Neural cell (in vitro differentiated cells): ENCODE results near the gene WDR83. TPM values are rescaled to one million over a fixed set of nuclear protein-coding genes. Genes with fewer than 3 reads are reported as not detected.
"Not testable (repeated sequence)": the region's sequence is repeated elsewhere in the genome, so short reads cannot be mapped to it uniquely, and the experiment has no call there.

Experiments used
- H2AFZ ChIP-seq: fragments of 200-600, 300-800 bp; sonication (generic), shearing (Covaris generic); 2 replicates; pipeline ENCODE4 v1.6.0; 2014; ENCODE audit warnings: low read depth, mild to moderate bottlenecking, antibody characterized with exemption, low read length, moderate library complexity
- H3F3A ChIP-seq: fragments of 200-600 bp; shearing (Covaris generic); 2 replicates; pipeline ENCODE4 v1.6.1; 2016; ENCODE audit warnings: mild to moderate bottlenecking, moderate library complexity, mixed read lengths, antibody characterized with exemption, low read length; ENCODE audit not compliant: insufficient read depth, poor library complexity, severe bottlenecking
- H3K27ac ChIP-seq: fragments of 200-600, 300-800 bp; sonication (generic), shearing (Covaris generic); 2 replicates; pipeline ENCODE4 v1.5.1; 2014; ENCODE audit warnings: mild to moderate bottlenecking, low read length, moderate library complexity
- H3K27me3 ChIP-seq: fragments of 300-800, 200-600 bp; sonication (generic), shearing (Covaris generic); 2 replicates; pipeline ENCODE4 v1.6.0; 2014; ENCODE audit warnings: mild to moderate bottlenecking, low read depth, low read length, moderate library complexity; ENCODE audit not compliant: insufficient read depth
- H3K36me3 ChIP-seq: fragments of 300-800, 200-600 bp; sonication (generic), shearing (Covaris generic); 2 replicates; pipeline ENCODE4 v1.5.1; 2014; ENCODE audit warnings: mild to moderate bottlenecking, antibody characterized with exemption, low read length, moderate library complexity; ENCODE audit not compliant: insufficient read depth
- H3K4me2 ChIP-seq: fragments of 300-800, 200-600 bp; sonication (generic), shearing (Covaris generic); 2 replicates; pipeline ENCODE4 v1.6.0; 2014; ENCODE audit warnings: mild to moderate bottlenecking, low read length
- H3K4me3 ChIP-seq: fragments of 300-800, 200-600 bp; sonication (generic), shearing (Covaris generic); 2 replicates; pipeline ENCODE4 v1.5.1; 2014; ENCODE audit warnings: mild to moderate bottlenecking, low read length, moderate library complexity
- H3K79me2 ChIP-seq: fragments of 200-600 bp; shearing (Covaris generic); replicated peaks from 2 replicates; pipeline ENCODE4 v1.6.0; 2014; ENCODE audit warnings: mild to moderate bottlenecking, low read length, moderate library complexity; ENCODE audit not compliant: insufficient read depth
- H3K9ac ChIP-seq: fragments of 300-800, 200-600 bp; sonication (generic), shearing (Covaris generic); 2 replicates; pipeline ENCODE4 v1.6.1; 2016; ENCODE audit warnings: mild to moderate bottlenecking, low read length, mixed read lengths
- H3K9me2 ChIP-seq: fragments of 200-600 bp; shearing (Covaris generic); 2 replicates; pipeline ENCODE4 v1.6.1; 2016; ENCODE audit warnings: mild to moderate bottlenecking, low read length, mixed read lengths; ENCODE audit not compliant: insufficient read depth
- H3K9me3 ChIP-seq: fragments of 200-600, 300-800 bp; sonication (generic), shearing (Covaris generic); 2 replicates; pipeline ENCODE4 v1.6.1; 2016; ENCODE audit warnings: mild to moderate bottlenecking, mixed run types, low read length, moderate library complexity, mixed read lengths
- H4K20me1 ChIP-seq: fragments of 200-600 bp; shearing (Covaris generic); 2 replicates; pipeline ENCODE4 v1.6.1; 2016; ENCODE audit warnings: mild to moderate bottlenecking, mixed run types; ENCODE audit not compliant: insufficient read depth
- EP300 ChIP-seq: fragments of 450-650 bp; conservative IDR thresholded peaks from 2 replicates; pipeline ENCODE4 v1.6.1; 2014; ENCODE audit warnings: antibody characterized with exemption, mild to moderate bottlenecking, moderate library complexity; ENCODE audit not compliant: poor library complexity, severe bottlenecking
- EZH2 ChIP-seq: fragments of 200-600, 300-800 bp; shearing (Covaris generic), sonication (generic); IDR thresholded peaks from 2 replicates; pipeline ENCODE4 v1.6.1; 2014; ENCODE audit warnings: antibody characterized with exemption, low read length, borderline replicate concordance, mild to moderate bottlenecking; ENCODE audit not compliant: insufficient read depth, poor library complexity, severe bottlenecking
- MXI1 ChIP-seq: fragments of 450-650 bp; conservative IDR thresholded peaks from 2 replicates; pipeline ENCODE4 v1.6.1; 2014; ENCODE audit warnings: antibody characterized with exemption, mild to moderate bottlenecking; ENCODE audit not compliant: poor library complexity, severe bottlenecking
- POLR2AphosphoS5 ChIP-seq: IDR thresholded peaks from 2 replicates; pipeline ENCODE4 v1.6.1; 2012
- RAD21 ChIP-seq: fragments of 450-650 bp; conservative IDR thresholded peaks from 2 replicates; pipeline ENCODE4 v1.6.1; 2014; ENCODE audit warnings: antibody characterized with exemption, mild to moderate bottlenecking, moderate library complexity
- SMC3 ChIP-seq: fragments of 450-650 bp; conservative IDR thresholded peaks from 2 replicates; pipeline ENCODE4 v1.6.1; 2014; ENCODE audit warnings: antibody characterized with exemption, mild to moderate bottlenecking, moderate library complexity; ENCODE audit not compliant: poor library complexity
- TAF1 ChIP-seq: IDR thresholded peaks from 2 replicates; pipeline ENCODE4 v1.6.1; 2012; ENCODE audit warnings: low read depth
- polyA plus RNA-seq: library from polyadenylated mRNA; depleted of rRNA; stranded (reverse); fragments of >200 nt; gene quantifications from 2 replicates; pipeline ENCODE4 v1.2.3, GENCODE V29; 2014
- TF ChIP-seq, protein P1 (sequence below): fragments of 450-650 bp; IDR thresholded peaks from 2 replicates; pipeline ENCODE4 v1.5.1; 2014; ENCODE audit warnings: antibody characterized with exemption, mild to moderate bottlenecking, moderate library complexity; ENCODE audit not compliant: poor library complexity, severe bottlenecking
- TF ChIP-seq, protein P2 (sequence below): IDR thresholded peaks from 2 replicates; pipeline ENCODE4 v1.6.1; 2012; ENCODE audit warnings: borderline replicate concordance

The WDR83 gene
- polyA plus RNA-seq, 1 donor from 2014 or later = 45.3 TPM

DNA sequence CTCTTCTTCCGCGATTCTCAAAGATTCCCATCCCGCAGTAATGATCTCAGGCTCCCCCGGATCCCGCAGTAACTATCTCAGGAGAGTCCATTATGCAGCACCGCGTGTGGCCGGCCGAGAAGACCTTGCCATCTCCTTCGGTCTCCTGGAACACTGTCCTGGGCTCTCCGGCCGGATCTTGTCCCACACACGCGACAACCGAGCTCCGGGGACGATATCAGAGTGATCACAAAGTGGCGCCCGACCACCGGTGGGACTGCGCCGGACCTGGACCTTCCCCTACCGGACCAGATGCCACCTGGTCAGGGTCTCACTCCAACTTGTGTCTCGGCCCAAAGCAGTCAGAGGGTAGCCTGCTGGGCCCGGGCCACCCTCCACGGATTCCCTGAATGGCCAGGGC, 24.1 kb upstream of the WDR83 start:
- Histone ChIP-seq H3F3A (no peaks in the 10 kb centered on the region), H2AFZ (no peak overlapping the region), H3K36me3 (no peaks in the 10 kb centered on the region), H3K9me3 (no peaks in the 10 kb centered on the region), H3K4me3 (no peak overlapping the region), H3K27ac (no peak overlapping the region), H3K4me2 (no peak overlapping the region), H3K27me3 (no peaks in the 10 kb centered on the region), H4K20me1 (no peaks in the 10 kb centered on the region), H3K9me2 (no peaks in the 10 kb centered on the region), H3K9ac (no peak overlapping the region), H3K79me2 (no peaks in the 10 kb centered on the region)
- TF ChIP-seq SMC3 (no peak), TAF1 (no peak), EP300 (no peak), RAD21 (no peak), MXI1 (no peak)
- TF ChIP-seq, protein P1, sequence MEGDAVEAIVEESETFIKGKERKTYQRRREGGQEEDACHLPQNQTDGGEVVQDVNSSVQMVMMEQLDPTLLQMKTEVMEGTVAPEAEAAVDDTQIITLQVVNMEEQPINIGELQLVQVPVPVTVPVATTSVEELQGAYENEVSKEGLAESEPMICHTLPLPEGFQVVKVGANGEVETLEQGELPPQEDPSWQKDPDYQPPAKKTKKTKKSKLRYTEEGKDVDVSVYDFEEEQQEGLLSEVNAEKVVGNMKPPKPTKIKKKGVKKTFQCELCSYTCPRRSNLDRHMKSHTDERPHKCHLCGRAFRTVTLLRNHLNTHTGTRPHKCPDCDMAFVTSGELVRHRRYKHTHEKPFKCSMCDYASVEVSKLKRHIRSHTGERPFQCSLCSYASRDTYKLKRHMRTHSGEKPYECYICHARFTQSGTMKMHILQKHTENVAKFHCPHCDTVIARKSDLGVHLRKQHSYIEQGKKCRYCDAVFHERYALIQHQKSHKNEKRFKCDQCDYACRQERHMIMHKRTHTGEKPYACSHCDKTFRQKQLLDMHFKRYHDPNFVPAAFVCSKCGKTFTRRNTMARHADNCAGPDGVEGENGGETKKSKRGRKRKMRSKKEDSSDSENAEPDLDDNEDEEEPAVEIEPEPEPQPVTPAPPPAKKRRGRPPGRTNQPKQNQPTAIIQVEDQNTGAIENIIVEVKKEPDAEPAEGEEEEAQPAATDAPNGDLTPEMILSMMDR = no peak

DNA sequence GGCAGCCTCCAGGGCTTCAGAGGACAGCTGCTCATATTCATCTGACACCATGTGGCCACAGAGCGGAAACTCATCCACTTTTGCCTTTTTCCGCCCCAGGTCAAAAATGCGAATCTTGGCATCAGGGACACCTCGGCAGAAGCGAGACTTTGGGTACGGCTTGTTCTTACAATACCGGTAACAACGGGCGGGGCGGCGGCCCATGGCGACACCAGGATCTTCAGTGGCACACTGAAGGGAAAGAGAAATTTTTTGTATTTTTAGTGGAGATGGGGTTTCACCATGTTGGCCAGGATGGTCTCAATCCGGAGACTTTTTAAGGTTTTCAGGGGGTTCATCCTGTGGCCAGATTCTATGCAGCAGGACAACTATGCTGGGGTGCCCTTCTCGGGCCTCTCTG, 22.9 kb upstream of the WDR83 start:
- not testable (repeated sequence) for H3K9me2 ChIP-seq, H3K27me3 ChIP-seq, H3K9ac ChIP-seq, H3K4me3 ChIP-seq, H3K9me3 ChIP-seq, H4K20me1 ChIP-seq, H3K79me2 ChIP-seq, H3K27ac ChIP-seq, H2AFZ ChIP-seq, H3F3A ChIP-seq, H3K4me2 ChIP-seq, H3K36me3 ChIP-seq

DNA sequence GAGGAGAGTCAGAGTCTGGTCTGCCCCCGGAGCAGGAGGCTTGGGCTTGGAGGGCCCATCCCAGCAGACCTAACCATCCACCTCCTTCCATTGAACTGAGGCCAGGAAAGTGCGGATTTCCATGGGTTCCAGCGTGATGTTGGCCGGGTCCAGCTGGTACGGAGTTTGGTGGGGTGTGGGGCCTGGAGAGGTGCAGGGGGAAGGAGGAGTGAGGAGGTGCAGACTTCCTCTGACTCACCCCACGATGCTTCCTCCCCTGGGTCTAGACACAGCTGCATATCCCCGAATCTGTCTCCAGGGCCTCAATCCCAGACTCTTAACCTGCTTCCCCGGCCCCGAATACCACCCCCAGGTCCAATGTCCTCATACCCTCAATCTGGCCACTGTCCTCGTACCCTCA, 20.1 kb upstream of the WDR83 start:
- Histone ChIP-seq H2AFZ (no peak overlapping the region), H3K9me3 (no peaks in the 10 kb centered on the region), H4K20me1 (no peaks in the 10 kb centered on the region), H3K36me3 (no peaks in the 10 kb centered on the region), H3K4me2 (no peak overlapping the region), H3K9ac (no peak overlapping the region), H3K27ac (no peak overlapping the region), H3K79me2 (no peaks in the 10 kb centered on the region), H3F3A (no peaks in the 10 kb centered on the region), H3K4me3 (no peak overlapping the region), H3K9me2 (no peaks in the 10 kb centered on the region), H3K27me3 (no peaks in the 10 kb centered on the region)
- no peak for TF ChIP-seq MXI1
- TF ChIP-seq TAF1 = no peak
- TF ChIP-seq SMC3 = no peak
- no peak for TF ChIP-seq EP300
- TF ChIP-seq EZH2 = no peak

DNA sequence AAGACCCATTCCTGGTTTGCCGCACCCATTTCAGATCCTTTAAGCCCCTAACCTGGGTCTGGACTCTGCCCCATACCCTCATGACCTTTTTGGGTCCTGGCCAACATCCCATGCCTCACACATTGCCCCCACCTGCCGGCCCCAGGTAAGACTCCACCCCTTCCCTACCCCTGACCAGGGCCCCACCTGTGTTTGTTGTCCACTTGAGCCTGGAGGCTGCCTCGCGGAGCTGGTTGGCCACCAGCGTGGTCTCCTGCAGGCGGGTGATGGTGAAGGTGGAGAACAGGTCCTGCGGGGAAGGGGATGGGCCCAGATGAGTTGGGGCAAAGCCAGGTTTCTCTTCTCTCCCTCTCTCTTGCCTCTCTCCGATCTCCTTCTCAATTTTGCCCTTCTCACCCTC, 19.6 kb upstream of the WDR83 start:
- no peak overlapping the region for H3K4me2 ChIP-seq
- no peaks in the 10 kb centered on the region for H4K20me1 ChIP-seq
- no peak overlapping the region for H3K4me3 ChIP-seq

More for the DNA sequence above, 19.6 kb upstream of the WDR83 start:
- no peaks in the 10 kb centered on the region for H3K79me2 ChIP-seq
- H3F3A ChIP-seq = no peaks in the 10 kb centered on the region
- no peaks in the 10 kb centered on the region for H3K9me3 ChIP-seq
- no peak overlapping the region for H3K27ac ChIP-seq
- H2AFZ ChIP-seq = no peak overlapping the region
- H3K9me2 ChIP-seq = no peaks in the 10 kb centered on the region
- no peaks in the 10 kb centered on the region for H3K27me3 ChIP-seq
- no peak for TF ChIP-seq SMC3
- TF ChIP-seq, protein P2, sequence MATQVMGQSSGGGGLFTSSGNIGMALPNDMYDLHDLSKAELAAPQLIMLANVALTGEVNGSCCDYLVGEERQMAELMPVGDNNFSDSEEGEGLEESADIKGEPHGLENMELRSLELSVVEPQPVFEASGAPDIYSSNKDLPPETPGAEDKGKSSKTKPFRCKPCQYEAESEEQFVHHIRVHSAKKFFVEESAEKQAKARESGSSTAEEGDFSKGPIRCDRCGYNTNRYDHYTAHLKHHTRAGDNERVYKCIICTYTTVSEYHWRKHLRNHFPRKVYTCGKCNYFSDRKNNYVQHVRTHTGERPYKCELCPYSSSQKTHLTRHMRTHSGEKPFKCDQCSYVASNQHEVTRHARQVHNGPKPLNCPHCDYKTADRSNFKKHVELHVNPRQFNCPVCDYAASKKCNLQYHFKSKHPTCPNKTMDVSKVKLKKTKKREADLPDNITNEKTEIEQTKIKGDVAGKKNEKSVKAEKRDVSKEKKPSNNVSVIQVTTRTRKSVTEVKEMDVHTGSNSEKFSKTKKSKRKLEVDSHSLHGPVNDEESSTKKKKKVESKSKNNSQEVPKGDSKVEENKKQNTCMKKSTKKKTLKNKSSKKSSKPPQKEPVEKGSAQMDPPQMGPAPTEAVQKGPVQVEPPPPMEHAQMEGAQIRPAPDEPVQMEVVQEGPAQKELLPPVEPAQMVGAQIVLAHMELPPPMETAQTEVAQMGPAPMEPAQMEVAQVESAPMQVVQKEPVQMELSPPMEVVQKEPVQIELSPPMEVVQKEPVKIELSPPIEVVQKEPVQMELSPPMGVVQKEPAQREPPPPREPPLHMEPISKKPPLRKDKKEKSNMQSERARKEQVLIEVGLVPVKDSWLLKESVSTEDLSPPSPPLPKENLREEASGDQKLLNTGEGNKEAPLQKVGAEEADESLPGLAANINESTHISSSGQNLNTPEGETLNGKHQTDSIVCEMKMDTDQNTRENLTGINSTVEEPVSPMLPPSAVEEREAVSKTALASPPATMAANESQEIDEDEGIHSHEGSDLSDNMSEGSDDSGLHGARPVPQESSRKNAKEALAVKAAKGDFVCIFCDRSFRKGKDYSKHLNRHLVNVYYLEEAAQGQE = no peak
- TF ChIP-seq TAF1 = no peak
- no peak for TF ChIP-seq EZH2
- no peak for TF ChIP-seq POLR2AphosphoS5
- TF ChIP-seq RAD21 = no peak
- TF ChIP-seq, protein P1 = no peak
- no peak overlapping the region for H3K9ac ChIP-seq
- H3K36me3 ChIP-seq = no peaks in the 10 kb centered on the region
